ENCODE results near the gene CSMD2.

DNA sequence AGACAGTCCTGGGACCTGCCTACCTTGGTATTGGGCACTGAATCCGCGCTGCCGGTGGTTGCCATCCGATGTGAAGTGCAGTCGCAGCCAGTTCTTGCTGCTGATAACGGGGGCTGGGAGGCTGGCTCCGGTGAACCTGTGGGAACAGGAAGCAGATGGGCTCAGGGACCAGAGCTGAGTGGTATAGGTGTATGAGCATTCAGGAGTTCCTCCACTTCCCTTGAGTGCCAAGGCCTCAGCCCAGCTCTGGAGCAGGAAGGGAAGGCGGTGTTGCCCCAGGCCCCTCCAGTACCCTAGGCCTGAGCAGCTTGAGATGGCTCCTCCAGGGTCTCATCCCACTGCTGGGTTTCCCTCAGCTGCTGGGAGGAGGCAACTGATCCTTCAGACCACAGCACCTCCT lies 318.2 kb downstream of the CSMD2 start:
- TF ChIP-seq, protein P1, sequence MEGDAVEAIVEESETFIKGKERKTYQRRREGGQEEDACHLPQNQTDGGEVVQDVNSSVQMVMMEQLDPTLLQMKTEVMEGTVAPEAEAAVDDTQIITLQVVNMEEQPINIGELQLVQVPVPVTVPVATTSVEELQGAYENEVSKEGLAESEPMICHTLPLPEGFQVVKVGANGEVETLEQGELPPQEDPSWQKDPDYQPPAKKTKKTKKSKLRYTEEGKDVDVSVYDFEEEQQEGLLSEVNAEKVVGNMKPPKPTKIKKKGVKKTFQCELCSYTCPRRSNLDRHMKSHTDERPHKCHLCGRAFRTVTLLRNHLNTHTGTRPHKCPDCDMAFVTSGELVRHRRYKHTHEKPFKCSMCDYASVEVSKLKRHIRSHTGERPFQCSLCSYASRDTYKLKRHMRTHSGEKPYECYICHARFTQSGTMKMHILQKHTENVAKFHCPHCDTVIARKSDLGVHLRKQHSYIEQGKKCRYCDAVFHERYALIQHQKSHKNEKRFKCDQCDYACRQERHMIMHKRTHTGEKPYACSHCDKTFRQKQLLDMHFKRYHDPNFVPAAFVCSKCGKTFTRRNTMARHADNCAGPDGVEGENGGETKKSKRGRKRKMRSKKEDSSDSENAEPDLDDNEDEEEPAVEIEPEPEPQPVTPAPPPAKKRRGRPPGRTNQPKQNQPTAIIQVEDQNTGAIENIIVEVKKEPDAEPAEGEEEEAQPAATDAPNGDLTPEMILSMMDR (IDR thresholded peaks at IDR 0.05), result no peak
- no peak for TF ChIP-seq POLR2AphosphoS5 (IDR thresholded peaks at IDR 0.05)

All from transverse colon (tissue), 4 donors.